ENCODE data around the gene FXYD6.

Gene FXYD6

DNA sequence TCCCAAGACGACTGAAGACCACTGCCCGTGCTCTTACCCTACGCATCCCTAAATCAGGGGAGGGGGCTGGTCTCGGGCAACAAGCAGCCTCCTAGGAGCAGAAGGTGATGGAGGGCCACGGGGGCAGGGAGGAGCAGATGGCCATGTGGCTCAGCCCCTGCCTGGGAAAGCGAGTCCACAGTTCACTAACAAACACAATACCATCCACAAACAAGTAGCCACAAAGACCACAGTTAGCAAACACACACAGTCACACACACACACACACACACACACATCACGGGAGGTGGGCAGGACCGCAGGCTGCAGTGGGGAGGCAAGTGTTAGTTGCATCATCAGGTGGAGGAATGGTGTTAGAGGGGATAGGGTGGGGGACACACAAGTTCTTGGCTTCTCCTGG, 38.7 kb downstream of the FXYD6 start:
- peaks cover 25% of the 10 kb centered on the region for H3K4me1 Mint-ChIP-seq
- H3K27ac Mint-ChIP-seq = no peak overlapping the region
- peaks cover 34% of the 10 kb centered on the region for H3K27me3 Mint-ChIP-seq
- no peak for ATAC-seq
- H3K9me3 Mint-ChIP-seq = no peaks in the 10 kb centered on the region
- no peaks in the 10 kb centered on the region for H3K36me3 Mint-ChIP-seq
- H3K4me3 Mint-ChIP-seq = no peak overlapping the region

GRCh38 chr11:117837070-117837776, 39.2 kb downstream of the FXYD6 start:
- H3K9me3 Mint-ChIP-seq = no peaks in the 10 kb centered on the region
- no peak for ATAC-seq
- H3K27me3 Mint-ChIP-seq = peaks cover 34% of the 10 kb centered on the region
- peak overlapping the region; percentile 14 for H3K27ac Mint-ChIP-seq
- no peaks in the 10 kb centered on the region for H3K36me3 Mint-ChIP-seq
- H3K4me1 Mint-ChIP-seq = peaks cover 23% of the 10 kb centered on the region
- no peak overlapping the region for H3K4me3 Mint-ChIP-seq

DNA sequence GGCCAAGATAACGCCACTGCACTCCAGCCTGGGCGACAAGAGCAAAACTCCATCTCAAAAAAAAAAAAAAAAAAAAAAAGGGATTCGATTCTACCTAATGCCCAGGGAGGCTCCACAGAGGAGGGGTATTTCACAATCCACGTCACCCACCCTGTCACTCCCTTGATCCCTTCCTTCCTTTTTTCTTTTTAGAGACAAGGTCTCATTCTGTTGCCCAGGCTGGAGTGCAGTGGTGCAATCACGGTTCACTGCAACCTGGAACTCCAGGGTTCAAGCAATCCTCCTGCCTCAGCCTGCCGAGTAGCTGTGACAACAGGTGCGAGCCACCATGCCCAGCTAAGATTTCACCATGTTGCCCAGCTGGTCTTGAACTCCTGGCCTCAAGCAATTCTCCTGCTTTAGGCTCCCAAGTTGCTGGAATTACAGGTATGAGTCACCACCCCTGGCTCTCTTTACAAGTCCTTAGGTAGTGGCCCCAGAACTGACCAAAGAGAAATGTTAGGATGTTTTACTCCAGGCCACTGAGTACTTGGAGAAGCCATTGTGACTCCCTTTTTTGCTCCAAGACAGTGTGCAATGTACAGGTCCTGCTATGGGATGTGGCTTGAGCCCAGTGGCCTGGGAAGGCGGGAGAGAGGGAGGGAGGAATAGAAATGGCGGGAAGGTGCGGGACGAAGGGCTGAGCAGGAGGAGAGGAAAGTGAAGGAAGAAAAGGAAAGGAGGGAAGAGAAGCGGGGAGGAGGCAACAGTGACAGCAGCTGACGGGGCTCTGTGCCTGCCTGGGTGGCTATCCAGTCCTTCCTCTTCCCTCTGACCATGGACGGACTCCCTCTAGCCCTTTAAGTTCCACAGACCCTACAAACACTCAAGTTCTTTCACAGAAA, 40.1 kb downstream of the FXYD6 start:
- Mint-ChIP-seq H3K36me3 (no peaks in the 10 kb centered on the region), H3K27ac (peak overlapping the region; percentile 14), H3K9me3 (no peaks in the 10 kb centered on the region), H3K4me1 (peaks cover 20% of the 10 kb centered on the region), H3K27me3 (peaks cover 34% of the 10 kb centered on the region), H3K4me3 (no peak overlapping the region)
- no peak for ATAC-seq

DNA sequence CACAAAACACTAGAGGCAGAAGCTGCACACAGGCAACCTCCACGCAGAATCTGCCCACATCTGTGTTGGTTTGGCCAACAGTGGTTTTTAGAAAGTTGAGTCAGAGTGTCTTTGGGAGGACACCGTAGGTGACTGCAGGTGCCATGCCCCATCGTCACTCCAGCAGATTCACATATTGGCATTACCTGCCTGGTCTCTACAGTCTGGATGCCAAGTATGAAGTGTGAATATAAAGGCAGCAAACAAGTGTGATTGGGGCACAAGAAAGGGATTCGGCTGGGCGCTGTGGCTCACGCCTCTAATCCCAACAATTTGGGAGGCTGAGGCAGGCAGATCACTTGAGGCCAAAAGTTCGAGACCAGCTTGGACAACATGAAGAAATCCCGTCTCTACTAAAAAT, 40.9 kb downstream of the FXYD6 start:
- no peaks in the 10 kb centered on the region for H3K36me3 Mint-ChIP-seq
- peaks cover 41% of the 10 kb centered on the region for H3K27me3 Mint-ChIP-seq
- H3K9me3 Mint-ChIP-seq = no peaks in the 10 kb centered on the region
- no peak for ATAC-seq
- no peak overlapping the region for H3K4me3 Mint-ChIP-seq
- H3K4me1 Mint-ChIP-seq = peaks cover 27% of the 10 kb centered on the region
- H3K27ac Mint-ChIP-seq = no peak overlapping the region

DNA sequence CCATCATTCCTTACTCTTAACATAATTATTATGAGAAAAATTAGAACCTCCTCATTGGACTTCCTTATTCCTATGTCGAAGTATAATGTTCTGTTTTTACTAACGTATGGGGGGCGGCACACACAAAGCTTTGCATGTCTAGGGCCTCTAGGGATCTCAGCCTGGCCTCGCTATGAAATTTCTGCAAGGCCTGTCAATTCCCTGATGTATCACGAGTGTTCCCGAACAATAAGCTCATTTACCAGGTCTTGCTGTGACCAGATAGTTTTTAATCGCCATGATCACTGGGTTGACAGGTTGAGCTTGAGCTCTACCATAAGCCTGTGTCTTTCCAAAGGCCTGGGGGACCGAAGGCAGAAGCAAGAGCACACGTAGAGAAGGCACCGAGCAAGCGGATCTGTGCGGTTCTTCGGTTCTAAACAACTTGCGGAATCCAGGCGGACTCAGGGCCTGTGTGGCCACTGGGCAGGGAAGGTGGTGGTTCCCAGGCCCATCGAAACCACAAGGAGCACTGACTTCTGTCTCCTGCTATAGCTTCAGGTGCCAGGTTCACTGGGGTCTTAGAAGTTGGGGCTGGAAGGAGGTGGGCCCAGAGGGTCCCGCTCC, 41.5 kb downstream of the FXYD6 start:
- H3K27ac Mint-ChIP-seq = peak overlapping the region; percentile 1
- H3K36me3 Mint-ChIP-seq = no peaks in the 10 kb centered on the region
- no peak for ATAC-seq
- no peak overlapping the region for H3K4me3 Mint-ChIP-seq
- peaks cover 33% of the 10 kb centered on the region for H3K4me1 Mint-ChIP-seq
- H3K9me3 Mint-ChIP-seq = no peaks in the 10 kb centered on the region
- peaks cover 47% of the 10 kb centered on the region for H3K27me3 Mint-ChIP-seq

DNA sequence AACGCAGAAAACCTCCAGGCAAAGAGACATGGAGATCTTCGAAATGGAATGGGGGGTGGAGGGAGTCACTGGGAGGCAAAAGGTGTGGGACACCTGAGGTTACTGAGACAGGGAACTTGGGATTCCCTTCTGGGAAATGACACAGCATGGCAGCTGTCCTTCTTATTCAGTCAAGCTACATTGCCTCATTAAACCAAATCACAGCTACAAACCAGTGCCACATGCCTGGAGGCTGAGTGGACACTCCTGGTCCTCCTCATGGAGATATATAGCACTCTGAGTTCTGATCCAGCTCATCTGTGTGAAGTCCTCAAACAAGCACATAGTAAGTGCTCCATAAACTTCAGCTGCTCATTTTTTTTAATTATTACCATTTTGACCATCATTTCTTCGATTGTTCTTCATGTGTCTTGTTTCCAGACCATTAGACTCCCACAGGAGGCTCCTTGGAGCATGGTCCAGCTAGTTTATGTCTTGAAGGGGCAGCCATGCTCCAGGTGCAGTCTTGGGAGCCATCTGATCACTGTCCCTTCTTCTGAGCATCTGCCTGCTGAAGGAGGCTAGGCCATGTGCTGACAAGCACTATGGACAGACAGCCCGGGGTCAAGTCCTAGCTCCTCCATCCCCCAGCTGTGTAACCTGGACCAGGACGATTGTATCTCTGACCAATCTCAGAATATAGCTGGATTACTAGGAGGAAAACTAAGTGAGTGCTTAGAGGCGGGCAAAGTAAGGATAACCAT, 42.2 kb downstream of the FXYD6 start:
- peak overlapping the region; percentile 1 for H3K27ac Mint-ChIP-seq
- no peaks in the 10 kb centered on the region for H3K9me3 Mint-ChIP-seq
- H3K4me1 Mint-ChIP-seq = peaks cover 40% of the 10 kb centered on the region
- H3K4me3 Mint-ChIP-seq = no peak overlapping the region
- no peak for ATAC-seq
- no peaks in the 10 kb centered on the region for H3K36me3 Mint-ChIP-seq
- H3K27me3 Mint-ChIP-seq = peaks cover 48% of the 10 kb centered on the region

- Mint-ChIP-seq H3K27ac (no peak overlapping the region), H3K4me3 (no peak overlapping the region), H3K27me3 (peaks cover 48% of the 10 kb centered on the region), H3K9me3 (no peaks in the 10 kb centered on the region), H3K36me3 (no peaks in the 10 kb centered on the region), H3K4me1 (peaks cover 48% of the 10 kb centered on the region)
- no peak for ATAC-seq
Observed at GRCh38 chr11:117833401-117833891, 43.0 kb downstream of the FXYD6 start.

DNA sequence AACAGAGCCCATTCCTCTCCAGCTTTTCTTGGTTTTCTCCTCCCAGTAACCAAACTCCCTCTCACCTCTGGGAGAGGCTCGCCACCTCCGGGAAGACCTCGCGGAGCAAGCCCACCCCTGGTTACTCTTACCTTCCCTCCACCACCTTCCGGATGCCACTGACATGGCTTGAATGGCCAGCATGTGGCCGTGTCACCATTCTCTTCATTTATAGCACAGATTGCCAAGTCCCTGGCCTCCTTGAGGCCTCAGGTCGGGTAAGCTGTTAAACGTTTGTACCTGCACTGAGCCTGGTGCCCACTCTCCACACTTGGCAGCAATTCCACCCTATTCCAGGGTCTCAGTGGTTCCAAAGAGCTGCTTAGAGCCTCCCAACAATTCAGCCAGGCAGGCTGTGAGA, 43.9 kb downstream of the FXYD6 start:
- H3K9me3 Mint-ChIP-seq = no peaks in the 10 kb centered on the region
- peaks cover 43% of the 10 kb centered on the region for H3K27me3 Mint-ChIP-seq
- peaks cover 58% of the 10 kb centered on the region for H3K4me1 Mint-ChIP-seq
- ATAC-seq = no peak
- H3K27ac Mint-ChIP-seq = no peak overlapping the region
- no peaks in the 10 kb centered on the region for H3K36me3 Mint-ChIP-seq
- no peak overlapping the region for H3K4me3 Mint-ChIP-seq

DNA sequence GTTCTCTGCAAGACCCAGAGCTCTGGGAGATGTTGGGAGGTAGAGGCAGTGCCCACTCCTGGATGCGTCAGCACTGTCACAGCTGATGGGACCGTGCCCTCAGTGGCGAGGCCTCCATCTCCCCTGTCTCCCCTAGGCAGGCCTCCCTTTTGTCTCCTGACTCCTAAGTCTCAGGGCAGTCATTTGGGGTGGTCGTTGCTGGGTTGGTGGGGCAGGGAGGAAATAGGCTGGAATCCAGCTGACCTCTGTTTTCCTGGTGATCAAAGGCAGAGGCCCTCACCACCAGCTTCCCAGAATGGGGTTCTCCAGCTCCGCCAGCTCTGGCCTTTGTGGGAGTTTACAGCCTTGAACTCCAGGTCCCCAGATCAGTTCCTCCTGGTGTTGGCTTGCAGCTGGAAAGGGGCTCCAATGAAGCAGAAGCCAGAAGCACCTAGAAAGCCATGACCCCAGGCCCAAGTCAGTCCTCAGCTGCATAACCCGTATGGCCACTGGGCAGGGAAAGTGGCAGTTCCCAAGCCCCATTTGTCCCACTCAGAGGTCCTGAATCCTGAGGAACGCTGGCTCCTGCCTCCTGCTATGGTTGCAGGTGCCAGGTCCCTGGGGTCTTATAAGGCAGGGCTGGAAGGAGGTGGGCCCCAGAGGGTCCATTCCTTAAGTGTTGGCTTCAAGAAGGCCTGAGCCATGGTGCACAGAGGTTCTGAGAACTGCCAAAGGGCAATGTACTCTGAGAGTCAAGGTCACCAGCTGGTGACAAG, 44.6 kb downstream of the FXYD6 start:
- H3K9me3 Mint-ChIP-seq = no peaks in the 10 kb centered on the region
- ATAC-seq = no peak
- peaks cover 40% of the 10 kb centered on the region for H3K27me3 Mint-ChIP-seq
- H3K36me3 Mint-ChIP-seq = no peaks in the 10 kb centered on the region
- peaks cover 62% of the 10 kb centered on the region for H3K4me1 Mint-ChIP-seq
- H3K27ac Mint-ChIP-seq = no peak overlapping the region
- no peak overlapping the region for H3K4me3 Mint-ChIP-seq

DNA sequence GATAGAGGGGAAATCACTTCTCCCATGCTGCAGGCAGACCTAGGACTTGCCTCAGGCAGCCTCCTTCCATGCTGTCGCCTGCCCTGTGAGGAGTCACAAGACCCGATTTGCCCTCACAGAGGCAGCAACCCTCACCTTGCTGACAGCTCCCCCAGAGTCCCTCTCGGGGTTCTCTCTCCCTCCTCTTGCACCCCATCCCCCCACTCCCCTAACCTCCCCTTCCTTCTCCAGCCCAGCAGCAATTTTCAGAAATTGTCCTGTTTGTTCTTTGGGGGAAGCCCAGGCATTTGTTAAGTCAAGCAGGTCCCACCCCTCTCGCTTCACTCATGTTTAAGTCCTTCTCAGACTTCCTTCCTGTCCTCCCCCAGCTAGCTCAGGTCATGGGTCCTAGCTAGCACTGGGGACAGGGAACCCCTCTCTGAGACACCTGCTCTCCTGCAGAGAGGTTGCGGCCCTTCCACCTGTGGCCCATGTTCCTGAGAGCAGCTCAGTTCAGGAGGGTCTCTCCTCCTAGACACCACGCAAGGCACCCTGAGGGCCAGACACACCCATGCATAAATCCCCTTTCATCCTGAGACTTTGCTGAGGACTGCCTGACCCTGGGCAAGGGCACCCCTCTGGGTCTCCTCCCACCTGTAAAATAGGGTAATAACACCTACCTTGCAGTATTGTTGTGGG, 45.6 kb downstream of the FXYD6 start:
- Mint-ChIP-seq H3K36me3 (no peaks in the 10 kb centered on the region), H3K27ac (peak overlapping the region; percentile 89), H3K4me1 (peaks cover 65% of the 10 kb centered on the region), H3K27me3 (peaks cover 35% of the 10 kb centered on the region), H3K4me3 (peak overlapping the region; percentile 15), H3K9me3 (no peaks in the 10 kb centered on the region)
- ATAC-seq = no peak

DNA sequence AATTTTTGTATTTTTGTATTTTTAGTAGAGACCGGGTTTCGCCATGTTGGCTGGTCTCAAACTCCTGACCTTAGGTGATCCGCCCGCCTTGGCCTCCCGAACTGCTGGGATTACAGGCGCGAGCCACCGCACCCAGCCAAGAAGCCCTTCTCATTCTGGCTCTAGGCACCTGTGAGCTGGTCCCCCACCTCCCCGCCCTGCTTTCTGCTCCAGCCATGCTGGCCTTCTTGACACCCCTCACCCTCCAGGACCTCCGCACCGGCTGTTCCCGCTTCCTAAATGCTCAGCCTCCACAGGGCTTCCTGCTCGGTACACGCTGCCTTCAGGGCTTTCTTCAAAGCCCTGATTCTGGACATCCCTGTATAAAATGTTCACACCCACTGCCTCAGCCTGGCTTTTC, 46.4 kb downstream of the FXYD6 start:
- Mint-ChIP-seq H3K4me1 (peaks cover 62% of the 10 kb centered on the region), H3K9me3 (no peaks in the 10 kb centered on the region), H3K27me3 (peaks cover 35% of the 10 kb centered on the region), H3K4me3 (peak overlapping the region; percentile 29), H3K36me3 (no peaks in the 10 kb centered on the region), H3K27ac (peak overlapping the region; percentile 89)
- ATAC-seq = no peak

- ATAC-seq = peak; percentile 14
- H3K4me1 Mint-ChIP-seq = peaks cover 58% of the 10 kb centered on the region
- H3K4me3 Mint-ChIP-seq = peak overlapping the region; percentile 48
- peak overlapping the region; percentile 89 for H3K27ac Mint-ChIP-seq
- H3K36me3 Mint-ChIP-seq = no peaks in the 10 kb centered on the region
- peaks cover 38% of the 10 kb centered on the region for H3K27me3 Mint-ChIP-seq
- H3K9me3 Mint-ChIP-seq = no peaks in the 10 kb centered on the region
Observed at GRCh38 chr11:117829369-117829725, 47.1 kb downstream of the FXYD6 start.

GRCh38 chr11:117828611-117829368, 47.7 kb downstream of the FXYD6 start:
- no peaks in the 10 kb centered on the region for H3K9me3 Mint-ChIP-seq
- H3K4me1 Mint-ChIP-seq = peaks cover 58% of the 10 kb centered on the region
- ATAC-seq = peak; percentile 94
- H3K27ac Mint-ChIP-seq = peak overlapping the region; percentile 89
- H3K36me3 Mint-ChIP-seq = no peaks in the 10 kb centered on the region
- peaks cover 42% of the 10 kb centered on the region for H3K27me3 Mint-ChIP-seq
- H3K4me3 Mint-ChIP-seq = peak overlapping the region; percentile 50
